Measurements from ENCODE around the gene SIDT2.

SIDT2 gene

DNA sequence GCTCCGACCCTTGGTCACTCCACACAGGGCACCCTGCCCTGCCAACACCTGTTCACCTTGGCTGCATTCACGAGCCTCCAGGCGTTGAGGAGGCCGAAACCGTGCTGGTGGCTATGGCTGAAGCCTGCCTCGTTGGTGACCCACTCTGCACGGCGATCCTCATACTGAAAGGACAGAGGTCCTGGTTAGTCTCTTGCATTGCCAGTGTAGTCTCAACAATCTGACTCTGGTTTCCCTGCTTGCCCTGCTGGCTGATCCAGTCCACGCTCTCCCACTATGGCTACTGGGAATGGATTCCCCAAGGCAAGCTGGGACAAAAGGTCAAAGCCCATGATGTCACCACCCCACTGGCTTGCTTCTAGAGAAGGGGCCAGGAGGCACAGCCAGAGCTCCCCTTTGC is 40.5 kb downstream of the SIDT2 start:
- DNase-seq (ENCODE audit: low read depth): no peak
- no peak overlapping the region for H3K4me3 ChIP-seq (ENCODE audit: low read depth, low read length)

DNA sequence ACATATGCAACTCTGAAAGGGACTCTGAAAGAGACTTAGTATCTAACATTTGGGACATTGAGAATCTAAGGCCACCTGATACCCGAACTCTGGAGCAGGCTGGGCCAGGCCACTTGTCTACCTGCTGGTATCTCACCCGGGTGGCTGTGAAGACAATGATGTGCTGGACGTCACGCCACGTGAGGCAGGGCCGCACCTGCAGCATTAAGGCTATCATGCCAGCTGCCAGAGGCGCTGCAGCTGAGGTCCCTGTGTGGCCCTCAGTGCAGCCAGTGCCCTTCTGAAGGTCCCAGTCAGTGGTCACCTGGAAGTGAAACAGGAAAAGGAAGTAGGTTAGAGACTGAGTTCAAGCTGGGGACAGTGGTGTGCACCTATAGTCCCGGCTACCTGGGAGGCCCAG is 40.9 kb downstream of the SIDT2 start:
- no peak overlapping the region for H3K4me3 ChIP-seq (ENCODE audit: low read depth, low read length)
- DNase-seq (ENCODE audit: low read depth): no peak

DNA sequence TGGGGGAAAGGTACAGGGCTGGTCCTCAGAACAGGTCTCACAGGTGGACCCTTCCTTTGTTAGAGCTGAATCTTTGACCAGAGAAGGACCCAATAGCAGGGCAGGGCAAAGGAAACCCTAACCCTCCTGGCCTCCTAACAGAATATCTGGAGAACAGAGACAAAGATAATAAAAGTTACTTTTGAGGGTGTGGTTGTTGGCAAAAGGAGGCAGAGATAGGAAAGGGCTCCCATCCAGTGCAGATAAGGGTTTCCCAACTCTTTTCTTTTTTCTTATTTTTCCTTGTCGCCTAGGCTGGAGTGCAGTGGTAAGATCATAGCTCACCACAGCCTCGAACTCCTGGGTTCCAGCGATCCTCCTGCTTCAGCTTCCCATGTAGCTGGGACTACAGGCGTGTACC is 41.5 kb downstream of the SIDT2 start:
- no peak overlapping the region for H3K4me3 ChIP-seq (ENCODE audit: low read depth, low read length)
- no peak for DNase-seq (ENCODE audit: low read depth)

DNA sequence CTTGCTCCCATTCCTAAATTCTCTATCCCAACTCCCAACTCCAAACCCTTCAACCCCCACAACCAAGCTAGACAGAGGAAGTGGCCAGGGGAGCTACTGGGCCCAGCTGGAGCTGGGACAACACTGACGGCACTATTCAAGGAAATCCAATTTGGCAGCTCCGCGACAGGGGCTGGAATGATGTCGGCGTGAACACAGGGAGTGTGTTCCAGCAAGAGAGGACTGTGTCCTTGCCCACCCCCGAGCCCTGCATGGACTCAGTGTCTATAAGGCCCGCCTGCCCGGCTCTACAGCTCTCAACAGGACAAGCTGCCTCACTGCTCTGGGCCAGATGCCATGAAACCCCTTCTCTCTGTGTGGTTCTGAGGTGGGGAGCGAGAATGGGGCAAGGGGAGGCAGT is 42.0 kb downstream of the SIDT2 start:
- no peak for DNase-seq (ENCODE audit: low read depth)
- no peak overlapping the region for H3K4me3 ChIP-seq (ENCODE audit: low read depth, low read length)

DNA sequence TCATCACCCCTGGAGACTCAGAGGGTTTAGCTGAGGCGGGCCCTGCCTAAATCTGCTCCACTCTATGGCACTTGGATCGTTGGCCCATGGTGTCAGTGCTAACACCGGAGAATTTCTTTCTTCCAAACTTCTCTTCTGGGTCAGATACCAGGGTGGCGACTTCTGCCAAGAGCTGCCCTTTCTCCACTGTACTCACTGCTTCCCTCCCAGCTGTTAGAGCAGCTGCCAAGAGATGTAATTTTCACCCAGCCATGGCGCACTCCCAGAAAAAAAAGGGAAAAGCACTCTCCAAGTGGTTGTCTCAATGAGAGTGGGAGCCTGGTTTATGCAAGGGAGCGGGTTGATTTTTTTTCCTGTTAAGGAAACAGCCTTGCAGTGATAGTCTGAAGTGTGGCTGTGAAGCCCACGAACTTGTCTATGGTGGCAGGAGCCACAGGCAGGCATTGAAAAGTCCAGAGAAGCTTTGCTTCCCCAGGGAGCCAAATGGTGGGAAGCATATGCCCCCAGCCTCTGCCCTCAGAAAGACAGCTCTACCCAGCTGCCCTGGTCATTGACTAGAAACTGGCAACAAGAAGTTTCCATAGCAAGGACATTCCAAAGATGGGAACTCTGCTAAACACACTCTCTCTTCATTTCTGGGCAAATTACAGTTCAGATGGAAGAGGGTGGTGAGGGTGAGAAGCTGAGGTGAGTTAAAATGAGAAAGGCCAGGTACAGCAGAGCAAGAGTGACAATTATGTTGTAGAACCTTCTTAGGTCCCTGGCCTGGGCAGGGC is 42.6 kb downstream of the SIDT2 start:
- no peak overlapping the region for H3K4me3 ChIP-seq (ENCODE audit: low read depth, low read length)
- no peak for DNase-seq (ENCODE audit: low read depth)

DNA sequence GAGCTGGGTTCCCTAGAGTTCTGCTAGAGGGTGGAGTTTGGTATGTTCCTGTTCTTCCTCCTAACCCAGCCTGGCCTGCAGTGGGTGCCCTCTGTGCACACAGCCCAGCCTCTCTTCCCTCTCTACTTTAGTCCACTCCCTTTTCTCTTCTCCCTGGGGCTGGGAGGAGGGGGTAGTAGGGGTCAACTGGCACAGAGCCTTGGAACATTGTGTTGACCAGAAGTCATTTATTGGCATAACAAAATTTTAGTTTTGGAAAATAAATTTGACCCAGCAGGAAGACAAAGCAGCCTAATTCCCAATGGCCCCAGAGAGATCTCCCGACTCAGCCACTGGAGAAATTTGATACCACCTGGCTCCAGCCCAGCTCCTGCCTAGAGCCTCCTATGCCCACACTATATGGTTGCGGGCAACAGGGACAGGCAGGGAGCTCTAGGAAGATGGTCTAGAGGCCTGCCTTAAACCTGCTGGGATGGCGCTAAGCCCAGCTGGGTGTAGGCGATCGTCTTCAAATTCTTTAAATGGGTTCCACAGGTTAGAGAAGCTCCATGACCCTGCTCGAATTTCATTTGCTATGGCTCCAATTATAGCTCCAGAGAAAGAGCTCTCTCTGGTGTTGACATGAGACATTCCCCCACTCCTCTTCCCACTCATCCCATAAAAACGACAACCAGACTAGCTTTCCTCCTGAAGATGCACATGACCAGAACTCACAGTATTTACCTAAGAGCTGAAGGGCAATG is 43.4 kb downstream of the SIDT2 start:
- no peak overlapping the region for H3K4me3 ChIP-seq (ENCODE audit: low read depth, low read length)
- peak; percentile 56 for DNase-seq (ENCODE audit: low read depth)

DNA sequence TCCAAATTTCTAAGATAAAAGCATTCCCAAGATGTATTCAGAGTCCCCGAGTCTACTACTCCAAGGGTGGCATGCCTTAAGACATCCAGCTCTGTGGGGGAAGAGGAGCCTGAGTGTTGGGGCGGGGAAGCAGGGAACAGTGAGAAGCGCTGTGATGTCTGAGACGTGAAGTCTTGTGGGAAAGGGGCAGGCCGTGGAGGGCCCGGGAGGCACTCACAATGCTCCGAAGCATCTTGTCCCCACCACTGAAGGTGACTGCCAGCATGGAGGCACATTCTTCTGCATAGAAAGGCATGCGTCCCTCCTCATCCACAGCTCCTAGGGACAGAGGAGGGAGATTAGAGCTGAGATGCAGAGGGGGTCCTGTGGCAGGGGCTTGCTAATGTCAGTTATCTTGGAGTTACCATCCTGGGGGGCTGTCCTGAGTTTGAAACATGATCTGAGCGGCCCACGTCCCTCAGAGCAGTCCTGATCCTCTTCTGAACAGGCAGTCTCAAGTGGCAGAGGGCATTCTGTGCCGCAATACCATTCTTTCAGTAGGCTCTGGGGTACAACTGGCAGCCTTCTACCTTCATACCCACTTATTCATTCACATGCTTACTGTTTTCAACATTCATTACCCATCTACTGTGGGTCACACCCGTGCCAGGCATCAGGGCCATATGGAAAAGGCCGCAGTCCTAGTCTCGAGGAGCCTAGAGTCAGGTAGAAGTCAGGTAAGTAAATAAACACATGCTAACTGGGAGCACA is 44.6 kb downstream of the SIDT2 start:
- no peak for DNase-seq (ENCODE audit: low read depth)
- H3K4me3 ChIP-seq (ENCODE audit: low read depth, low read length): no peak overlapping the region

DNA sequence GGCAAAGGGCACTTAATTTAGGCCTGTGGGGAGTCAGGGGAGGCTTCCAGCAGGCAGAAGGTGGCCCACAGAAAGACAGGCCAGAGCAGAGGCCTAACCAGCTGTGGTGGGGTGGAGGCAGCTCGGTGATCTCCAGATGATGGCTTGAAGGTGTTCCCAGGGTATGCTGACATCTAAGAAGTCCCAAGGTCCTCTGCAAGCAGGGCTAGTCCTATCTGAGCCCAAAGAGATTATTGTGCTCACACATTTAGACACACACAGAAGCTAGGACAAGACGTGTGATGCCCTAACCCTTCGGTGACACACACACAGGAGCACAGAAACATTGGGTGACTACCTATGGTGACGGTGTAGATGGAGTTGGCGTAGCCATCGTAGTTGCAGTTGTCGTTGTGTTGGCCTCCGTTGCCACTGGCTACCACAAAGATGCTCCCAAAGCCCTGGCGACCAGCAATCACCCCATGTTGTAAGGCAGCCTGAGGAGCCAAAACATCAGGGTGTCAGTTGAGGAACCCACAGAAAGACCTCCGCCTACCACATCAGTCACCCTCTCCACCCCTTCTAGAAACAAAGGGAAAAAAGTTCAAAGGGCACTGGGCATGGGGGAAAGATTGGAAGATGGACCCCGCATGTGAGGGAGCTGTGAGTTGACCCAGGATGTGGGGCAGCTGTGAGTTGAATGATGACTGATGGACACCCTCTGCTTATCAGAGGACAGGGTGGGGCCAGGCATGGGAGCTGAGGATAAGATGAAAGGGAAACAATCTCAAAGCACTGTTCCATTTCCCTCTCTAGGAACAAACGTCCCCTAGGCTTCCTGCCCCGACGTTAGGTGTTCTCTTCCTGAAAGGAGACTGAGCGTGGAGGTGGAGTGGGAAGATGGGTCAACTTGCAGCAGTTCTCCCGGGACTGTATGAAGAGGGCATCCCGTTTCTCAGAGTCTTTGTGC is 45.5 kb downstream of the SIDT2 start:
- H3K4me3 ChIP-seq (ENCODE audit: low read depth, low read length): no peak overlapping the region
- DNase-seq (ENCODE audit: low read depth): no peak

DNA sequence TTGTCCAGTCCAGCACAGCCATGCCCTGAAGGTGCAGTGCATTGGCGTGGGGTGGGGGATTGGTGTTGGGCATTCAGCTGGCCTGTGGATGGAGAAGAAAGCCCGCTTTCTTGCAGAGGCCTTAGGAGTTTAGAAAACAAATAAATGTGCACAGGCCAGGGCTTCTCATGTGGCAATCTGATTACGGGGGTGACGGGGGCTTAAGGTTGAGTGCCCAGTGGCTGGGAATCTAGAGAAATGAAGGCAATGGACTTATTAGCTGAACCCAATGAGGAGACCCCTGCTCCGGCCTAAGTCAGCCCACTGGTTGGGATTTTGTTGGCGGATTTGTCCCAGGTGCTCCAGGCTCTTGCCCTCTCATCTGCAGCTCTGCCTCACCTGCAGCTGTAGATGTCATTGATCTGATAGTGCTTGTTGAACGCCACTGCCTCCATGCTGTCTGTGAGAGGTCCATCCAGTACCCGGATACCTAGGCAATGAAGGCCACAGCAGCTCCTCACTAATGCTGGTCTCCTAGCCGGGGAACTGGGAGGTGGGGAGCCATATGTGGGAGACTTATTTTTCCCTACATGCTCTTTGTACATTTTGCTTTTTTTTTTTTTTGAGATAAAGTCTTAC is 47.1 kb downstream of the SIDT2 start:
- no peak for DNase-seq (ENCODE audit: low read depth)

DNA sequence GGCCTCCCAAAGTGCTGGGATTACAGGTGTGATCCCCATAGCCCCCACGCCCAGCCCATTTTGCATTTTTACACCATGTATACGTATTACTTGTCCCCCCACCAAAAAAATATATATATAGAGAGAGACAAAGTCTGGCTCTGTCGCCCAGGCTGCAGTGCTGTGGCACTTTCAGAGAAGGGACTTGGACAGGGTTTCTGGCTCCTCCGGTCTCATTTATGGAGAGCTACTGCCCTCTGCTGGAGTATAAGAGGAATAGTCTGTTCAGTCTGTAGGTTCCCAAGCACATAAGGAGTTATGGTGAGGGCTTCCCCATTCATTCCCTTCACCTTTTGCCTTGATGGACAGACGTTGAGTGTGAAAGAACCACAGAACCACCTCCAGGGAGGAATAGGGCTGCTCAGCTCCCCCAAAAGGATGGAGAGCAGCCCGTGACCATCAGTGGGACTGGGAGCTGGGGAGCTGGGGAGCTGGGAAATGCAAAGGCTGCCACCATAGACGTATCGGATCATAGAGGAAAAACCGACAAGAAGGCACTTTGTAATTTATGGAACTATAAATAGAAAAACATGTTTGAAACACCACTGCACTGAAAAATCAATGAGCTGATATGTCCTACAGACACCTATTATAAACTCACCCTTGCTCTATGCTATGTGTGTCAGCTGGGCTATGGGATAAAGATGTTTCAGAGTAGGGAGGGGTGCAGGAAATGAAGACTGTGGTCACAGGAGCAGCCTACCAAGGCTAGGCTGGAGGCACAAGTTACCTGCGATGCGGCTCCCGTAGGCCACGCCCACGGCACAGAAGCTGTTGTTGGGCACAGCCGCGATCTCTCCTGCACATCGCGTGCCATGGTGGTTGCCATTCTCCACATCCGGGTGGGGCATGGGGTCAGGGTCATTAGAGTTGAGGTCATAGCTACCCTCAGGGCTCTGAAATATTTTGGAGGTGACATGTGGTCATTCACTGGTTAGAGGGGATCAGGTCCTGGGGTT is 48.1 kb downstream of the SIDT2 start:
- DNase-seq (ENCODE audit: low read depth): peak; percentile 30
- H3K4me3 ChIP-seq (ENCODE audit: low read depth, low read length): no peak overlapping the region

More for the DNA sequence above, 47.1 kb downstream of the SIDT2 start:
- no peak overlapping the region for H3K4me3 ChIP-seq (ENCODE audit: low read depth, low read length)

DNA sequence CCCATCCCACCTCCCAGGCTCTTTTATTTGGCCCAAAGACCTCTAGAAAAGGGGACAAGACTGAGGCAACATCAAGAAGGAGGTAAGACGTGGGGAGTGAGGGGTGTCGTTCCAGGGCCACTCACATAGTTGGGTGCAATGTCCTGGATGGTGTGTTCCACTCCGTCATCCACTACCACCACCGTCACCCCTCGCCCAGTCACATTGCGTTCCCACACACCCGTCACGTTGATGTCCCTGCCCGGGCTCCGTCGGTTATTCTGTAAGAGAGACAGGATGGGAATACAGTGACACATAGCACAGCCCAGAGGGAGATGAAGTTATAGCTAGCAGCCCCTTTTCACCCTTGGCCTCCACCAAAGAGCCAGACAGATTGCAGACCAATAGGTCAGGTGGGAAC is 49.5 kb downstream of the SIDT2 start:
- H3K4me3 ChIP-seq (ENCODE audit: low read depth, low read length): no peak overlapping the region
- DNase-seq (ENCODE audit: low read depth): no peak

DNA sequence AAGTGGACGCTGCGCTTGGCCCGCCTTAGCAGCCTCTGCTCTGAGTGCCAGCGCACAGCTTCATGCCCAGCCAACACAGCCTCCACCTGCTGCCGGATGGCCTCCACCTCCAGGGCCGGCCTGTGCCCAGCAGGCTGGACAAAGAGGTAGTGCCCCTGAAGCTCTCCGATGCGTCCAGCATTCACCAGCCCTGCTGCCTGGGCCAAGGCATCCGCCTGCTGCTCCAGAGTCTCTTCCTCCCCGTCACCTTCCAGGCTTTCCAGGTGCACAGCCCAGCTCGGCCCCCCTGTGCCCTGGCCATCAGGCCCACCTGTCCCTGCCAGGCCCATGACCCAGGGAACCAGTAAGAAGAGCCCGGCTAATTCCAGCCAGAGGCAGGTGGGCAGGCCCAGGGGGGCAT is 50.9 kb downstream of the SIDT2 start:
- H3K4me3 ChIP-seq (ENCODE audit: low read depth, low read length): no peak overlapping the region
- DNase-seq (ENCODE audit: low read depth): no peak

DNA sequence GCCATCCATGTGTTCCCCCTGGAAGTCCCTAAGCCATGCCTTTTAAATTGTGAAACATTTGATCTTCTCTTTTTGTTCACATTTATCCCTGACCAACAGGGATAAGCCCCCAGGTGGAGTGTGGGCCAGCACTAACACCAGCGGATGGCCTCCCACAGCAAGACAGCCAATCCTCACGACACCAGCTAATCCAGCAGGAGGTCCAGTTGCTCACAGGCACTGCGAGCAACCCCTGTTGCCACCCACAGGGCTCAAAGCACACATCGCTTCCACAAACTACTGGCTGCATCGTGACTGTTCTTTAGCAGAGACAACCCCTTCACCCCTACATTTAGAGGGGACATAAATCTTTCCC is 51.4 kb downstream of the SIDT2 start:
- DNase-seq (ENCODE audit: low read depth): no peak
- H3K4me3 ChIP-seq (ENCODE audit: low read depth, low read length): no peak overlapping the region

DNA sequence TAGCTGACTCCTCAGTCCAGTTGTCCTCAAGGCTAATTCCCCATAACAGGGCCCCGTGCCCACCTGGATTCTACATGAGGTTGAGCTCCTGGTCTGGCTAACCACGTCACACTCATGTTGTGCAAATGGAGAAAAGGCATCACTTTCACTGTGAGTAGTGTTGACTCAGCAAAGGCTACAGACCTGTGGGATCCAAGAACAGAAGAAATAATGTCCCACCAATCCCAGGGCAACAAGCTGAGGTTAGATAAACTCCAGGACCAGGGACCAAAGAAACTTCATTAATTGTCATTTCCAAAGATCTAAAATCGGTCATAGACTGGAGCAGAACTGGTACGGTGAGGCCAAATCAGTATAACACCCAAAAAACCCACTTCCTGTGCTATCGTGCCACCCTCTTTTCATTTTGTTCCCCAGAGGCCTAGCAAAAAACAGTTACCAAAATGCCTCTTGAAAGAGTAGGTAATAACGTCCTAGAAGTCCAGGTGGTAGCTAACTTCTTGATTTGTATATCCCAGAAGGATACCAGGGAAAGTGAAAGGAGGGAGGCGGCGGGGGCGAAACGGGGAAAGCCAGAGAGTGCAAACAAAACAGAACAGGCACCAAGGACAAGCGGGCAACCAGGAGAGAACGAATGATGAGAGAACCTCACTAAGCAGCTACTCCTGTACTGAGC is 51.9 kb downstream of the SIDT2 start:
- peak overlapping the region; percentile 85 for H3K4me3 ChIP-seq (ENCODE audit: low read depth, low read length)
- no peak for DNase-seq (ENCODE audit: low read depth)

DNA sequence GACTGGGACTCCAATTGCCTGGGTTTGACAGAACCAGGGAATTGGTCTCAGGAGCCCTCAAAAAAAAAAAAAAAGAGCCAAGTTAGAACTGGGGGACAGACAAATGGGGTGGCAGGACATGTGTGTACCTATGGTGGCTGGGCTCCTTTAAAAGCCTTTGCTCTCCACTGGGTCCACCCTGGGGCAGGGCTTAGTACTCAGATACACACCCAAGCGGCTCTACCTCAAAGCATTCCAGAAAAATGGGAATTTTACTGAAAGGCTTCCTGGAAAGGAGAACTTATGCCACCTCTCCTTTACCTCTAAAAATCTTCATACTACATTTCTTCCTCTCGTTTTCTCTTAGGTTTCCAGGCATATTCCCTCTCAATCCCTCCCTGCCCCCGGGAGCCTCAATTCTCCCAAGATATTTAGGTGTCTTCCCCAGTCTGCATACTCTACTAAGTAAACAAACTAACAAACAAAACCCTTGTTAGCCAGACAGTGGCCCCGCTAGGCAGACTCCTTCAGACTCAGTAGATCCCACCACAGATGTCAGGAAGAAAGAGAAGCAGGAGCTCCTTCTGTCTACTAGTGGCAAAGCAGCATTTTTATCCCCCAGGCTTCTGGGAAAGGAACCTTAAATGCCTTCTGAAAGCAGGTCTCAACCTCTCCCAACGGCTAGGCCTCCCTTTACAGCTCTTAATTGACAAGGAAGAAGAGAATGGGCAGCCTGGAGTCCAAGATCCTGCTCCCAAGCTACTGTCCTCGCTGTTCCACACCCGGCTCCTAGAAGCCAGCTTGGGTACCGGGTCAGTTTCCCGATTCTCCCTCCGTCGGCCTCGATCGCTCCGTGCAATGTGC is 52.7 kb downstream of the SIDT2 start:
- no peak for DNase-seq (ENCODE audit: low read depth)
- peak overlapping the region; percentile 85 for H3K4me3 ChIP-seq (ENCODE audit: low read depth, low read length)

DNA sequence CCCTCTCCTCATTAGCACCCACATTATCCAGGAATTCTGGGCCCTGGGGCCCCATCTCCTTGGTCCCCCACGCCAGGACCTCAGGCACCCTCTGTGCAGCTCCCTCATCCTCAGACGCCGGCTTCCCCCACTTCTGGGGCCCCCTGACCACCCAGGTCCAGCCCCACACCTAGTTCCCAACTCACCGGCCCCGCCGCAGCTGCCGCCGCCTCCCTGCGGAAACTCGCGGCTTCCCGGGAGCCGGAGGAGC is 53.2 kb downstream of the SIDT2 start, which contains the start of gene PCSK7:
PCSK7 (minus strand) TSS at position 232 of the 250 bp plus-strand sequence. CDS start 2,229 bp downstream, outside the sequence.
- peak within 1 kb of the TSS; percentile 85 for H3K4me3 ChIP-seq (ENCODE audit: low read depth, low read length)
- DNase-seq (ENCODE audit: low read depth): no peak

All from skeletal muscle cell (primary cell).